Right renal cortex interstitium (tissue), 3 donors: ENCODE data around the gene LINGO3. TPM values are rescaled to one million over a fixed set of nuclear protein-coding genes. Genes with fewer than 3 reads are reported as not detected.

Experiments
- DNase-seq, 3 donors: peaks; one replicate each; pipeline ENCODE4 v3.0.0-alpha.2; 2013; ENCODE audit warnings: low read depth in 3 of 3, low spot score in 2 of 3
- polyA plus RNA-seq, 3 donors: library from polyadenylated mRNA; unstranded; fragments of 120-200 nt; gene quantifications; one replicate each; pipeline ENCODE4 v1.2.1, GENCODE V29; 2013; ENCODE audit not compliant: insufficient read length in 3 of 3

LINGO3 gene
- polyA plus RNA-seq, 3 donors = 0.06 TPM; not detected in 2

- DNase-seq = peak; percentile 81 to 84 (median 82)
Observed at GRCh38 chr19:2328401-2329148, 20.6 kb upstream of the LINGO3 start, which contains the start of the genes LSM7 and SPPL2B. LSM7 (minus strand) TSS chr19:2328586; CDS start chr19:2328566, 20 bp downstream. SPPL2B (plus strand) TSS chr19:2328684; CDS start chr19:2328710, 26 bp downstream.

DNA sequence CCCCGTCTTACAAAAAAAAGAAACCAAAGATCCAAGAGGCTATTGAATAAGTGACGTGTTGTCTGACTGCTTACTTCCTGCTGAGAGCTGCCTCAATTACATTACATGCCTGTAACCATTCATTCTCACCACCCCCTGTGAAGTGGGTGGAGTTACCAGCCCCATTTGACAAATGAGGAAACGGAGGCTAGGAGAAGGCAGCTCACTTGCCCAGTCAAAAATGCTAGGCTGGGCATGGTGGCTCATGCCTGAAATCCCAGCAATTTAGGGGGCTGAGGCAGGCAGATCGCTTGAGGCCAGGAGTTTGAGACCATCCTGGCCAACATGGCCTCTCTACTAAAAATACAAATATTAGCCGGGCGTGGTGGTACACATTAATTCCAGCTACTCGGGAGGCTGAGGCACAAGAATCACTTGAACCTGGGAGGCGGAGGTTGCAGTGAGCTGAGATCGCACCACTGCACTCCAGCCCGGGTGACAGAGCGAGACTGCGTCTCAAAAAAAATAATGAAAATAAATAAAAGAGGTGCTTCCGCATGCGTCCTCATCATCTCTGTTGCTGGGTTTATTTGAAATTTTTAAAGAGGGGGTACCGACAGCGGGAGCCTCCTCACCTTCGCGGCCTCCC is 19.9 kb upstream of the LINGO3 start:
- no peak for DNase-seq

DNA sequence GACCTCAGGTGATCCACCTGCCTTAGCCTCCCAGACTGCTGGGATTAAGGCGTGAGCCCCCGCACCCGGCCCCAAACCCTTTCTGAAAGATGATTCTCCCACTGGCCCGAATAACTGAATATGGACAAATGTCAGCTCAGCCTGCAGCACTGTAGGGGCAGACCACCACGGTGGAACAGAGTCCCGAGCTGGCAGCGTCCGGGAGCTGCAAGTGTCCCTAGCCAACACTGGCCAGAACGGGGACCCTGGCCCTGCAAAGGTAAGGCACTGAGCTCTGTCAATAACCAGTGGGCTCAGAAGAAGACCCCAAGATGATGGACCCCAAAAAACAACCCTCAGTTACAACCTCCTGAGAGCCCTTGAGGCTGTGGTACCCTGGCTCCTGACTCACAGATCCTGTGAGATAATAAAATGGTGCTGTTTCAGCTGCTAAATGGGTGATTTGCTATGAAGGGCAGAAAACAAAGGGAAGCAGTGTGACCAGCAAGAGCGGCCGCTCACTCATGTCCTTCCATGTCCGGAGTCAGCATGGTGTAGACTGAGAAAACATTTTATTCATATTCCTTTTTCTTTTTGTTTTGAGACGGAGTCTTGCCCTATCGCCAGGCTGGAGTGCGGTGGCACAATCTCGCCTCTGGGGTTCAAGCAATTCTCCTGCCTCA is 18.9 kb upstream of the LINGO3 start:
- no peak for DNase-seq

GRCh38 chr19:2325281-2326046 is 17.5 kb upstream of the LINGO3 start:
- no peak for DNase-seq

- no peak for DNase-seq
Observed at GRCh38 chr19:2324220-2324948, 16.4 kb upstream of the LINGO3 start.

GRCh38 chr19:2323707-2324106 is 15.8 kb upstream of the LINGO3 start:
- DNase-seq = no peak

DNA sequence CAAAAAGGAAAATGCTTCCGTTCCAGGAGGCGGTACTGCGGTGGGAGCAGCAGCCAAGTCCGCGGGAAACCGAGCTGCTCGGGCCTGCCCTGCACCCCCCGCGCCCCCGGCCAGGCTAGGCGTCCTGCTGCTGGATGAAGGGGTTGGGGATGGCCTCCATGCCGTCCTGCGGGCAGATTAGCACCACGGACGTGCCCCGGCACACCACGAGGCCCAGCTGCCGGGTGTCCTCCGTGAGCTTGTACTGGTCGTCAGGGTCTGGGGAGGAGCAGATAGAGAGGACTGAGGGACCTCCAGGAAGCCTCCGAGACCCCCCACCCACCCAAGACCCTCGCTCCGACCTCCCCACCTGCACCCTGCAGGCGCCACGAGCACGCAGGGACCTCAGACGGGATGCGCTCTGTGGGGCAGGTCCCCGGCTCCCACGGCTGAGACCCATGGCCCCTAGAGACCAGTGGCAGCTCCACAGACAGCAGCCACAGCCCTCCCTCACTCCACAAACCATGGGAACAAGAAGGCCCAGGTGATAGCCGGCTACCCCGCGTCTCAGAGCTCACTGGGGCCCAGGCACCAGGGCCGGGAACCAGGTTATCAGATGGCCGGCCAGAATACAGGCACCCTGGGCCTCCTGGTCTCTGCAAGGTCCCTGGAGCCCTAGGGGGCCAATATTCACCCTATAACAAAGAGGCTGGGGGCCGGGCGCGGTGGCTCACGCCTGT is 13.8 kb upstream of the LINGO3 start:
- no peak for DNase-seq

- no peak for DNase-seq
Observed at GRCh38 chr19:2320939-2321338, 13.0 kb upstream of the LINGO3 start.

DNA sequence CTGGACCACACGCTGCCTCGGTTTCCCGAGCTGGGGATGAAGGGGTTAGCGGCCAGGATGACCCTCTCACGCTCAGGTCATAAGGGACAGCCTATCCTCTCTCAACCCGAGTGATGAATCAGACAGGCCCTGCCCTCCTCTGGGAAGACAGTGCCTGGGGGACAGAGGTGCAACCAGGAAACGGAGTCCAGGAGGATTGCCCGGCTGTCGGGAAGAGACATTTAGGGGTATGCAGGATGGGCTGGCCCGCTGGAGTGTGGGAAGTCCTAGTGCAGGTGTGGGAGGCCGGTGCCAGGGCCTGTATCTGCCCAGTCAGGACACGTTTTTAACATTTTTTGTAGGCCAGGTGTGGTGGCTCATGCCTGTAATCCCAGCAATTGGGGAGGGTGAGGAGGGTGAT is 12.1 kb upstream of the LINGO3 start:
- no peak for DNase-seq

- no peak for DNase-seq
Observed at GRCh38 chr19:2319551-2319950, 11.6 kb upstream of the LINGO3 start.

GRCh38 chr19:2318923-2319322 is 11.0 kb upstream of the LINGO3 start:
- DNase-seq = no peak

- DNase-seq = no peak
Observed at GRCh38 chr19:2317756-2318155, 9.8 kb upstream of the LINGO3 start.

GRCh38 chr19:2317300-2317699 is 9.3 kb upstream of the LINGO3 start:
- no peak for DNase-seq

- DNase-seq = no peak
Observed at GRCh38 chr19:2315818-2316353, 7.9 kb upstream of the LINGO3 start.

DNA sequence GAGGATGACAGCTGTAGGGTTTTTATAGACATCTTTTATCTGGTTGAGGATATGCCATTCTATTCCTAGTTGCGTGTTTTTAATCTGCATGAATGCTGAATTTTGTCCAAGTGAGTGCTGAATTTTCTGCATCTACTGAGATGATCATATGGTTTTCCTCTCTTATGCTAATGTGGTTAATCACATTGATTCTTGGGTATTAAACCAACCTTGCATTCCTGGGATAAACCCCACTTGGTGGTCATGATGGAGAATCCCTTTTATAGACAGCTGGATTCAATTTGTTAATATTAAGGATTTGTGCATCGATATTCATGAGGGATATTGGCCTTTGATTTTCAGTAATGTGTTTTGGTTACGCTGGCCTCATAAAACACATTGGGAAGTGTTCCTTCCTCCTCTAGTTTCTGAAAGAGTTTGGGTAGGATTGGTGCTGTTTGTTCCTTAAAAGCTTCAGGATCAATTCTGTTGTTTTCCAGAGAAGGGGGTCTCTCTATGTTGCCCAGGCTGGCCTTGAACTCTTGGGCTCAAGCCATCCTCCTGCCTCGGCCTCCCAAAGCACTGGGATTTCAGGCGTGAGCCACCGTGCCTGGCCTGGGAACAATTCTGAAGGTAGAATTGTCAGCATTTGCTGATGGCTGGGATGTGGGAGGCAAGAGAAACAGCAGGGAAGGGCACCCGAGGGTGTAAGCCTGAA is 7.3 kb upstream of the LINGO3 start:
- no peak for DNase-seq

- DNase-seq = no peak
Observed at GRCh38 chr19:2312820-2313501, 5.0 kb upstream of the LINGO3 start.

DNA sequence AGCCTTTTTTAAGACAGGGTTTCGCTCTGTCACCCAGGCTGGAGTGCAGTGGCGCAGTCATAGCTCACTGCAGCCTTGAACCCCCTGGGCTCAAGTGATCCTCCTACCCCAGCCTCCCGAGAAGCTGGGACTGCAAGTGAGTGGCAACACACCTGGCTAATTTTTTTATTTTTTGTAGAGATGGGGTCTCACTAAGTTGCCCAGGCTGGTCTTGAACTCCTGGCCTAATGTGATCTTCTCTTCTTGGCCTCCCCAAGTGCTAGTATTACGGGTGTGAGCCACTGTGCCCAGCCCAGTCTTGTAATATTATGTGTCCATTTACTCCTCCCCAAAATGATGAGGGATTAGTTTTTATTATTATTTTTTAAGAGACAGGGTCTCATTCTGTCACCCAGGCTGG is 3.1 kb upstream of the LINGO3 start:
- no peak for DNase-seq

- no peak for DNase-seq
Observed at GRCh38 chr19:2309734-2310362, 1.9 kb upstream of the LINGO3 start.
